ENCODE results near the gene PXYLP1.

PXYLP1 gene

DNA sequence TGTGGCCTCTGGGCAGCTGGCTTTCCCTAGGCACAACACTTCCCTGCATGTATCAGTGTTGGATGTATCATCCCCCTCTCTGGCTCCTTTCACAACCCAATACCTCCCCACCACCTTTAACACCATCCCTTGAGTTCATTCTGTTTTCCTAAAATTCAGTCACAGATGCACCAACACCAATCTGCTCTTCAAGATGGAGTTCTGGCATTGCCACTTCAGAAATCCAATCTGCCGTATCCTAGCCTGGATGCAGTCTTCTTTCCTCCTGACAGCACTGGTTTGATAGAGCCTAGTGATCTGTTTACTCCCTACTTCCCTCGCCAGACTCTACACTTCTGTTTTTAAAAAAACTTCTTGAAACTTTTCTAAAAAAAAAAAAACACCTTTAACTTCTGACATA is 21.7 kb downstream of the PXYLP1 start:
- DNase-seq: no peak

DNA sequence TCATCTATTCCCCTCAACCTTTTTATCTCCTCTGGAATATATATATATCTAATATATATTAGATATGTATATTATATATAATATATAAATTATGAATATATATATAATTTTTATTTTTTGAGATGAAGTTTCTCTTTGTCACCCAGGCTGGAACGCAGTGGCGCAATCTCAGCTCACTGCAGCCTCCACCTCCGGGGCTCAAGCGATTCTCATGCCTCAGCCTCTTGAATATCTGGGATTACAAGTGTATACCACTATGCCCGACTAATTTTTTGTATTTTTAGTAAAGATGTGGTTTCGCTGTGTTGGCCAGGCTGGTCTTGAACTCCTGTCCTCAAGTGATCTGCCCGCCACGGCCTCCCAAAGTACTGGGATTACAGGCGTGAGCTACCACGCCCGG is 22.2 kb downstream of the PXYLP1 start:
- no peak for DNase-seq

DNA sequence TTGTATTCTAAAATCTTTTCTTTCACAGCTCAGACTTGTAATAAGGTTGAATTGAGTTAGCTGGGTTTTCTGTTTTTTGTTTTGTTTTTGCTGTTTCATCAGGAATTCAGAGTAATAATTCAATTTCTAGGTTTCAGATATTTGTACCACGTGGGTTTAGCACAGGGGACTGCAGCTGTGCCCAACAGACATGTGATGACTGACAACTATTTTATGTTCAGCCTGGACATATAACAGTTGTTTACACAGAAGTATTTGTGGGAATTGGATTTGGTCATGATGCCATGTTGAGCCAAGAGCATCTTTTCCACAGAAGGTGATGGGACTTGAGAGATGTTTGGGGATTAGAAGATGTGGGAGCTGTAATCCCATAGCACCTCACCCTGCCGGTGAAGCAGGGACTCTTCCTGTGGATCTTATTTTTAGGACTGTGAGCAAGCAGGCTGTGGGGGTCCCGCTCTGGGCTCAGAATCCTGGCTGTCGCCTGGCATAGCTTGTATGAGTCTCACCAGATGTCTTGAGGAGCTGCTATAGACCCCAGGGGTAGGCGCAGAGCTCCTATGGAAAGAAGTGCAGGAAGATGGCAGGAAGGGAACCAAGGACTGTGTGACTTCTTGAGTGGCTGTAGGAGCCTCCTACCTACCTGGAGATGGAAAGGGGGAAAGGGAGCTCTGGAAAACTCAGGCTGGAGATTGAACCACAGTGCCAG is 23.7 kb downstream of the PXYLP1 start:
- no peak for DNase-seq

DNA sequence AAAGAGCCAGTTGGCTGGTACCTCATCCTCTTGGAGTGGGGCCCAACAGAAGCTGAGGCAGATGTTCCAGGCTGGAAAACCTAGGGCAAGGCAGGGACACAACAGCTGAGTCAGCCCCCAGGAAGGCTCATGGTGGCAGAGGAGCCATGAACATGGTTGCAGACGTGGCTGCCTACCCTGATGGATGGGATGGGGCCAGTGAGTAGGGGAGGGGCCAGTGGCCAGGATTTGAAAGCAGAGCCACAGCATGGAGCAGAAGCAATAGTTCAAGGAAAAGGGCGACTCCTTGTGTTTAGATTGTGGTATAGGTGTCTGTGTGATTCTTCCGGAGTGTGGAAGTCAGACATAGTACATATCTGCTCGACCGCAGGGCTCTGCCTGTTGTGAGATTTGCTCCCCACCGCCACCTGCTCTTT is 24.2 kb downstream of the PXYLP1 start:
- no peak for DNase-seq

DNA sequence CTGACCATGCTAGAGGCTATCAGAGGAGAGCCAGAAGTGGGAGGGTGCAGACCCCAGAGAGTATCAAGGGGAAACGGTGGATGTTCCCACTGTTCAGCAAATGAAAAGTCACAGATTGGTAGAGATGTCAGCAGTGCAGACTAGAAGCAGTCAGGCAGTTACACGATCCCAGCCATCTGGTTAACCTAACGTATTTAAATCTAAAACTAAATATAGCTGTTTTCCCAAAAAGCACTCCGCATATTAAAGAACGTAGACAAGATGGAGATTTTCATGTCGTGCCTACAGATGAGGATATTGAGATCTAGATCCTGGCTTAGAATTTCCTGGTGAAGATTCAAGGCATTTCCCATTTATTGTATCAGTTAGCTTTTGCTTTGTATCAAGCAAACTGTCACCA is 25.2 kb downstream of the PXYLP1 start:
- DNase-seq: no peak

DNA sequence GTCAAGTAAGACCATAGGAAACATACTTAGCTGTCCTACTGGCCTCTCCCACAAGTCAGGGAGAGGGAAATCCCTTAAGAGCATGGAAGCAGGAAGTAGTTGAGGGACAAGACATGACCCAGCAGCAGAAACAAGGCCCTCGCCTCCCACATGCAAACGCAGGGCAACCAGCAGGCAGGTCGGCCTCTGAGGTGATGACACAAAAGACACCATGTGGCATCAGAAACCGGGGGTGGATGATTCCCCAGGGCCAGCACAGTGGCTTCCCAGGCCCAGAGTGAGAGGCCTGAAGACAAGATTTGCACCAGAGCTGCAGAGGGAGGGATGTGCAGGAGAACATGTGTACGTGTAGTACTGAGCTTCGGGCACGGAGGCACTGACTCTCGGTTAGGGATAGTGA is 26.3 kb downstream of the PXYLP1 start:
- no peak for DNase-seq

DNA sequence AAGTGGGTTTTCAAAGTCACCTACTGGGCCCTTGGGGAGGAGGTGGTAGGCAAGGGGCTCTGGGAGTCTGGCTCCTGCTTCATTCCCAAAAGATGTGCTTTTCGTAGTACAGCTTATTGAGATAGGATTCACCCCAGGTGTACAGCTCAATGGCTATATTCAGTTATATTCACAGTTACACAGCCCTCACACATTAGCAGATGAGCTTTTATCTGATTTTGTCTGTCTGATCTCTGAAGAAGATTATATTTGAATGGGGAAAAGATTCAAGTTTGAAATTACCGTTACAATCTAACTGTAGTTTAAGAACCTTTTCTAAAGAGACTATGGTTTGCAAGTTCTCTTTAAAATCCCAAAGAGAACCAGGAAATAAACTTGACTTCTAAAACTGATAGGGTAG is 27.3 kb downstream of the PXYLP1 start:
- DNase-seq: no peak

DNA sequence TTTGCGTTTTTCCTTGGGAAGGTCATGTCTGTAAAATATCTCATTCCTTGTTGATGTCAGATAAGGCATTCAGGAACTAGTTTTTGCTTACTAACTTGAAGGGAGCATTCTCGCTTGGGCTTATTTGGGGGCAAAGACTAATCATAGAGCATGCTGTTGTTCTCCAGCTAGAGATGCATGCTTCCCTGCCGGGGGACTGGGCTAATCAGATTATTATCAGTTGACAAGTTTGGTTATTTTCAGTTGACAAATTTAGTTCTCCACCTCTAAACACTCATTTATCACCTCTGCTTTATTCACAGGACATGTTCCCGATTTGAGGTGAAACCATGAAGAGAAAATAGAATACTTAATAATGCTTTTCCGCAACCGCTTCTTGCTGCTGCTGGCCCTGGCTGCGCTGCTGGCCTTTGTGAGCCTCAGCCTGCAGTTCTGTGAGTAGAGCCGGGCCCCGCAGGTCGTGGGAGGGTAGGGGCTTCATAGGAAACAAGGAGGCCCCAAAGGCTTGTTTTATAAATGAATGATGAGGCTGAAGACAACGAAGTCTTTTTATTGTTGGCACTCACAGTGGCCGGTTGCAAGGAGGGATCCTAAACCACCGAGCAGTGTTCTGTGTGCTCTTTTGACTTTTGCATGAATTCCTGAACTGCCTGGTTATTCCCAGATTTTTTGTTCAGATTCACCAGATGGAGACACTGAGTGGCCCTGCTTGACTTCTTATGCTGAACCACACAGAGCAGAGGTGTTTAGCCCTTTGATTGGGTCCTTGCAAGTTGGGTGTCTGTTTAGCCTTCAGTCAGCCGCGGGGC is 28.4 kb downstream of the PXYLP1 start:
- no peak for DNase-seq

DNA sequence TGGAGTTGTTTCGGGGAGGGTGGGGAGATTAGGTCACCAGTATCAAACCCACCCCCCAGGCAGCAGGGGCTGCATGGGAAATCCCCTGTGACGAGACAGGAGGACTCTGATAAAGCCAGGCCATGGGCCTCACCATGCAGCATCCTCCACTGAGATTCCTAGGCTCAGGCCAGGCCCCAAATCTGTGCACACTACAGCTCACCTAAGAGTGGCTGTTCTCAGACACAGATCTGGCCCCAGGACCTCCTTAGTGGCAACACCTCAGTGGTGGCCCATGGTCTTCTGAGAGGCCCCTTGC is 29.0 kb downstream of the PXYLP1 start:
- no peak for DNase-seq

DNA sequence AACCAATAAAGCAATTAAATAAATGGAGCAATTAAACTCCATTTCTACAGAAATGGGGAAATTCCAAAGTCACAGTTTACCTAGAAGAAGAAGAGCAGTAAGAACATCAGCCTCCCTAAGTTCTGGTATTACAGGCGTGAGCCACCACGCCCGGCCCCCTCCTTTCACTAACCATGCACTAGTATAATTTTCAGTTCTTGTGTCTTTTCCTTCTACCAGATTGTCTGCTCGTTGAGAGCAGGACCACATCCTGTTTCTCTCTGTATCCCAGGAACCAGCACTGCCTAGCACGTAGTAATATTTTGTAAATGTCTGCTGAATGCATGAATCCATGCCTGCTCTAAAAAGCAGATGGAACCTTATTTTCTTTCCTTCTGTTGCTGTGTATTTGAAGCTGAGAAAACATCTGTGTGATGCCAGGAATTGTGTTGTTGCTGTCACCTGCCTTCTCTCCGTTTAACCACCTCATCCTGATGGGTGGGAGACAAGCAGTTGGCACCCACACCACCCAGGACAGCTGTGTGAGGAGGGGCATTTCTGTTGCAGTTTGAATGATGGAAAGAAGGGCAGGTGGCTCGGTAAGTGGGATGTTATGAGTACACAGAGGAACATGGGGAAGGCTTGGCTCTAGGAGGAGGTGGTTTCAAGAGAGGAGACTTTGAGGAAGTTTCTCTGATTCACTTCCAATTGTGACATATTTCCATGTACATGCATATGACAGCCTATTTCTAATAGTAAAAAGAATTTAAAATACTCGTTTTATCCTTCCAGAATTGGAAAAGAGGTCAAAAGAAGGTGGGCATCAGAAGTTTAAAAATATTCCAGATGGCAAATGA is 30.1 kb downstream of the PXYLP1 start:
- no peak for DNase-seq

DNA sequence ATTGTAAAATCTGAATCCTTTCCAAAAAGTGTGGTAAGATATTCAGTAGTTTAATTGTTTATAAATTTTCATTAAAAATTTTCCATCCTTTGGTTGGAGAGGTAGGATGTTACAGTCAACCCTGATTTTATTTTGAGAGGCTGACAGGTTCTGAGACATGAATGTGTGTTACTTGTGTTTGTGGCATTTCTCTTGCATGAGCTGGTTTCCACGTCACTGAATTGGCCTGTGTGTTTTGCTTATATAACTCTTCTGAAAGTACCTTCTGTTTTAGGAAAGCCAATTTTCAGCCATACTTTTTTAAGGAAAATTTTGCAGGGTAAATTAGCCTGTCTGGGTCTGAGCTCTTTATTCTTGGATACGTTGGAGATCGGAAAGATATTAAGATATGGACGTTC is 30.7 kb downstream of the PXYLP1 start:
- no peak for DNase-seq

DNA sequence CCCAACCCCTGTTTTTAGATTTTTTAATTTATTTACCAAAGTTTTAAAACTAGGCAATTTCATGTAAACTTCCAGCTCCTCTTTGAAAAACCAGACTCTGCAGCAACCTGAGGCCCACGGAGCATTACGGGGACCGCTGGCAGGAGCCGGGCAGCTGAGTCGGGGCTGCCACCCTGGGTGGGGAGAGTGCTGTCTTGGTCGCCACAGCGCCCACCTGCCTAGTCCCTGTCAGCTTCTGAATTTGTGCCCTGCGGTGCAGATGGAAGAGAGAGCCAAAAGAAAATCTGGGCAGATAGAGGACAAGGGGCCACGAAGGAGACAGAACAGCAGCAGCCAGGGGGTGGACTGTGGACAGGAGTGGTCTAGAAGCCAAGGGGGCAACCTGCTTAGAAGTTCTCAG is 34.6 kb downstream of the PXYLP1 start:
- DNase-seq: no peak

DNA sequence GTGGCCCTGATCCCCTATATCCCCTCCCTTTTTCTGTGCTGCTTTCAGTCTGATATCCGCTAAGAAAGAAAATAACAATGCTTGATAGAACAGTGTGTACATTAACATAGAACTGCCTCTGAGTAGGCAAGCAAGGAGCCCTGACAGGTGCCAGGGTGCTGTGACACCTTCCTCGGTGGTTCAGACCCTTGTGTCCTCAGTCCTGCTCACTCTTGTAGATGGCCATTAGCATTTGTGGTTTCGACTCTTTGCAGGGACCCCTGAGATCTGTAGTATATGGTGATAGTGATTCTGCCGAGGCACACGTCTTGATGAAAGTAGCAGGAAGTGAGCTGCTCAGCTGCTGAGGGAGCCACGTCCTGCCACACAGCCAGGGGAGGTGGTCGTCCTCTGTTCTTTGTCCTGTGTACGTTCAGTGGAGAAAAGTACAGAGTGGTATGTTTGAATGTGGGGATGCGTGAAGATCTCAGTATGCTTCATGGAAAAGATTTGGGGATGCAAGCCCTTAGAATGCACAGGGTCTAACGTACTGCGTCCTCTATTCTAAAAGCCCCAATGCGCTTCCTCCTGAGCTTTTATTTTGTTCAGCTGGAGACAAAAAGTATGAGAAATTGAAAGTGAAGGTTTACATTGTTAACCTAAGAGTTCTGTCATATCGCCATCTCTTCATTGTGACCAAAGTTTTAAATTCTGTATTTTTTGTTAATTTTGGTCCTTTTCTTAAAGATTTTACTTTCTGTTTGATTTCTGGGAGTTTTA is 35.4 kb downstream of the PXYLP1 start:
- peak; percentile 33 for DNase-seq

DNA sequence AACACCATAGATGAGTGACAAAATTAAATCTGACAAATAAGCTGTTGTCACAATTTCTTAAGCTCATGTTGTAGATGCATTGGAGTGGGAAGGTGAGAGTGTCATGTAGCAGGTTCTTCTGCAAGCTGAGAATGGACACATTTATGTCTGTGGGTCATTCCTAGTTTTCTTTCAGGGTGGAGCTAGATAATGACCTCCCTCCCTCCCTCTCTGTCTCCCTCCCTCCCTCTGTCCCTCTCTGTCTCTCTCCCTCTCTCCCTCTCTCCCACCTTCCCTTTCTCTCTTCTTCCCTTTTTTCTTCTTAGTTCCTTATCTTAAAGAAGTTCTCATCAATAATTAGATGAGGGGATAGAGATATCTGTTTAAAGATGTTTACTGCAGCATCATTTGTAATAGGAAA is 36.0 kb downstream of the PXYLP1 start:
- no peak for DNase-seq

DNA sequence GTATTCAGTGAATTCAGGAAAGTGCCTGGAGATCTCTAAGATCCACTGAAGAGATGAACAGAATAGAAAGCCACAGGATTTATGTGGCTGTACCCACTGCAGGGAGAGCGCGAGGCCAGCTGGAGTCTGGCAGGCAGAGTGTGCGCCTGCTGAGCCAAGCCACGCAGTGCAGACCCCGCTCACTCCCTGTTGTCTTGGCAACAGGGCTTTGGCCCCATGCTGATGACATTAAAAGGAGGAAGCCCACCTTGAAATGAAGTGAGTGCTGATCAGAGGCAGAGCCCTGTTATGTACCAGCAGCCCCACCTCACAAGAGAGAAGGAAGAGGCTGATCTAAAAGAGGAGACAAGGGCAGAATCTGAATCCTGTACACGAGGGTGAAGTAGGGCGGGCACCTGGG is 36.7 kb downstream of the PXYLP1 start:
- no peak for DNase-seq

DNA sequence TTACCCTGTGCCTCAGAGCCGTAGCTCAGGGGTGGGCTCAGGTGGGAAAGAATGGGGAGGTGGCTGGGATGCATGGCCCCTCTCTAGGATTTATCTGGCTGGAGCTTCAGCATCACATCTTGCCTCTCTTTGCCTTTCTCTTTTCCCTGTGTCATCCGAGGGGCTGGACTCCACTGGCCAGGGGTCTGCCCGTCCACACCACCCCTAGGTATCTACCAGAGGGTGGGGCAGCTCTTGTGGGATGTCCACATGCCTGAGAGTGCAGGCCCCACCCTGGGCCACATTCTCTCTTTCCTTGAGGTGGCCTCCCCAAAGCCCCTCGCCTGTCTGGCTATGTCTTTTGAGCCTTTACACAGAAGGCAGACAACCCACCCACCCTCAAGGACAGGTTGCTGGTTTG is 37.2 kb downstream of the PXYLP1 start:
- DNase-seq: no peak

DNA sequence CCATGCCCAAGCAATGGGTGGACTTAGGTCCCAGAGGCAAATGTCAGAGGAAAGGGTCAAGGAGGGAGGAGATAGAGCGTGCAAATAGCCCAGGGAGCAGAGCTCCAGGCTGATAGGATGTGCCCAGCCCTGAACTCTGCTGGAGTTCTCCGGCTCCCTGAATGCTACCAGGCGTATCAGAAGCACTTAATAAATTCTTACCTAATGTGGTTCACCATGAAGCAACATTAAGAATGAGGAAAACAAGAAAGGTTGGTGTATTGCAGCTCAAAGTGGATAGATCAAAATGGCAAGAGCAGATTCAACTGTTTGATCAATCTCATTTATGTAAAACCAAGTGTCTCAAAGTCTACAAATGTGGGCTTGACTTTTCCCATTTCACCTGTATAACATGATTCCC is 38.3 kb downstream of the PXYLP1 start:
- DNase-seq: no peak

DNA sequence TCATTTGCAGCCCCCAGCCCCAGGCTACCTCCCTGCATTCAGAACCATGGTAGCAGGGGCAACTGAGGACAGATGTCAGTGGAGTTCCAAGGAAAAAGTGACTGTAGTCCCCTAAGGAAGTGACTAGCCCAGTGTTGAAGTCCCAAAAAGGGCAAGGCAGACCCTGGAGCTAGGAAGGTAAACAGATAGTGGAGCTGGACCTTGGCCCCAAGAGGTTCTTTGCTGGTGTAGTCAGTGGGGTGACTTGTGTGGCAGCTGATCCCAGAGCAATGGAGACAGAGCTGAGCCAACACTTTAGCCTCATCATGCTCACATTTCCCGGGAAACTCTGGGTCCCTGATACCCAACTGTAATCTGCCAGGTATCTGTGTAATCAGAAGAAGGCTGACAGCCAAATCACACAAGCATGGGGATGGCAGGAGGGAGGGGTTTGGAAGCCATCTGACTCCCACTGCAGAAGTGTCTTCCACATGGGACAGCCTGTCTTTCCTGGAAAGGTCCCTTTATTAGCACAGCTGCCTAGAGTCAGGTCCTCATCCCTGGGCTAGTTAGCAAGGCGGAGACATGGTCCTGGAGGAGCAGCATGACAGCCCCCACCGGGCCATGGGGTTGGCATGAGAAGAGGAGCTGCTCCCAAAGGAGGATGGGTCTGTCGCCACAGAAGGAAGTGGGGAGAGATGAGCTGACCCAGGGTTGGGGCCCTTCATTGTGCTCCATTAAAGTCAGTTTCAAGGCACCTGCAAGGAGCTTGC is 39.8 kb downstream of the PXYLP1 start:
- no peak for DNase-seq

DNA sequence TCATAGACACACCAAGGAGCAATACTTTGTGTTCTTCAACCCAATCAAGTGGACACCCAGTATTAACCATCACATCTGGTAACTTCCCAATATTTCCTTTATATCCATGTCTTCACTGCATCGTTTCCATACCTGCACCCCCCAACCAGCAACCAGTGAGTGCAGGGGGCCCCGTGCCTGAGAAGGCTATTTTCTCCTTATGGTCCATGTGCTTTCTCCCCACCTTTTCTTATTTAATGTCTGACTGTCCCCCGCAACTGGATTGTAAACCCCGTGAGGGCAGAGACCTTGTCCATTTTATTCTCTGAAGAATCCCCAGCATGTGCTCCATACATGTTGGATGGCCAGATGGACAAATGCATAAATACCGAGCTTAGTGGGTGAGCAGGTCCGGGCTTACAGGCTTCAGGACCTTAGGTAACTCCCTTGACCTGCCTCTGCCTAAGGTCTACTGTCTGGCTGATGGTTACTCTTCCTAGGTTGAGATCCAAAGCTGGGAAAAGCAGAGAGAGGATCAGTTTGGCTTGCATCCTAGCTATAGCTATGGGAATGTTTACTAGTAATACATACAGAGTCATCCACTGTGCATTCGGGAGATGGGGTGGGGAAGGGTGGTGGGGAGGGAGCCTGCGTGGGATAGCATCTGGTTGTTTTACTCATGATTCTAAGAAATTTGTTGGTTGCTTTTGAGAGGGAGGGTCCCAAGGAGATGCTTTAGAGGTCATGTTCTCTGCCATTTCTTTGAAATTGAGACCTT is 41.5 kb downstream of the PXYLP1 start:
- no peak for DNase-seq

DNA sequence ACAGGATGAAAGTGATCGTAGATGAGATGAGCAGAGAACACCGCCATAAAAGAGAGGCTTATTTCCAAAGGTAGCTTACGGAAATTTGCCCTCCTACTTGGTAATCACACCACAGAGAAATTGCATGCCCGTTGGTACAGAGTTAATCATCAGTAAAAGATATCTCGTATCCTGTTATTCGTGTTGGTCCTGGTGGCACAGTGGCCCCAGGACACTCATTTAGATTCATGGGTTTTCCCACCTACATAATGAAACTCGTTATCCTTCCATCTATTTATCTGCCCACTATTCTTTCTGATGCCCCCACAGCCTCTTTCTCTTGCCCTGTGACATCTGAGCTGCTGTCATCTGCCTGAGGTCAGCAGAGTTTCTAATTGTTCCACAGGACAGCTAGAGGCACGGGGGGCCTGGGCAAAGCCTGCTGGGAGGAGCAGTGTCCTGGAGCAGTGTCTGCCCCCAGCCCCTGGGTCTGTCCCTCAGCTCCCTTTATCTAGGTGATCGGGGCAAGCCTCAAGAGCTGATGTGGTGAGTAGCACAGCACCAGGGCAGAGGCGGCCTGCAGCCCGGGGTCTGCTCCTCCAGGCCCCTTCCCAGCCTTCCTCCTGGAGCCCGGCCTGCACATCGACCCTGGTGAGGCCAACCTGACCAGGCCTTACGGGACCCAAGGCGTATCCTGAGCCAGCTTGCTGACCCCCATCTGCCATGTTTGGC is 42.2 kb downstream of the PXYLP1 start:
- no peak for DNase-seq

Measured in activated CD8-positive, alpha-beta memory T cell treated with anti-CD3 and anti-CD28 coated beads, Interleukin-2, amount 50 U/mL, for 4 hours (primary cell).